ENCODE results near the gene ACOXL.

Gene ACOXL

GRCh38 chr2:110838657-110839384, 106.4 kb downstream of the ACOXL start:
- CTCF ChIA-PET = no interaction called here
- no peak for DNase-seq (ENCODE audit: low spot score)
- H3K27ac ChIP-seq = no peak overlapping the region

GRCh38 chr2:110840508-110840907, 108.1 kb downstream of the ACOXL start:
- DNase-seq (ENCODE audit: low spot score) = no peak
- POLR2A ChIA-PET (ENCODE audit: low non-redundant PET) = no interaction called here
- H3K27ac ChIP-seq = no peak overlapping the region
- CTCF ChIA-PET = no interaction called here
- TF ChIP-seq CTCF (conservative IDR thresholded peaks at IDR 0.05; ENCODE audit: low read depth) = no peak

More at GRCh38 chr2:110838657-110839384, 106.4 kb downstream of the ACOXL start:
- POLR2A ChIA-PET (ENCODE audit: low non-redundant PET) = no interaction called here
- TF ChIP-seq CTCF (conservative IDR thresholded peaks at IDR 0.05; ENCODE audit: low read depth) = no peak

GRCh38 chr2:110842048-110842447, 109.7 kb downstream of the ACOXL start:
- POLR2A ChIA-PET (ENCODE audit: low non-redundant PET) = no interaction called here
- no peak overlapping the region for H3K27ac ChIP-seq
- CTCF ChIA-PET = no interaction called here
- no peak for TF ChIP-seq CTCF (conservative IDR thresholded peaks at IDR 0.05; ENCODE audit: low read depth)
- no peak for DNase-seq (ENCODE audit: low spot score)

- no peak overlapping the region for H3K27ac ChIP-seq
- TF ChIP-seq CTCF (conservative IDR thresholded peaks at IDR 0.05; ENCODE audit: low read depth) = no peak
- no peak for DNase-seq (ENCODE audit: low spot score)
- ChIA-PET POLR2A (ENCODE audit: low non-redundant PET) (no interaction called here), CTCF (no interaction called here)
These were observed 111.1 kb downstream of the ACOXL start for GRCh38 chr2:110843496-110843895.

GRCh38 chr2:110843959-110844510, 111.7 kb downstream of the ACOXL start:
- DNase-seq (ENCODE audit: low spot score) = no peak
- ChIA-PET POLR2A (ENCODE audit: low non-redundant PET) (no interaction called here), CTCF (interaction anchor here (0.6 kb wide), 1 partner anchor 32 kb away, joined by 3 read pairs; no protein-coding TSS in a partner anchor)
- TF ChIP-seq CTCF (conservative IDR thresholded peaks at IDR 0.05; ENCODE audit: low read depth) = no peak
- H3K27ac ChIP-seq = no peak overlapping the region

- ChIA-PET CTCF (no interaction called here), POLR2A (ENCODE audit: low non-redundant PET) (no interaction called here)
- no peak for DNase-seq (ENCODE audit: low spot score)
- H3K27ac ChIP-seq = no peak overlapping the region
- no peak for TF ChIP-seq CTCF (conservative IDR thresholded peaks at IDR 0.05; ENCODE audit: low read depth)
These were observed 115.3 kb downstream of the ACOXL start for GRCh38 chr2:110847651-110848050.

All from RWPE1 (cell line).